ENCODE data around the gene ACTL7A. TPM values are rescaled to one million over a fixed set of nuclear protein-coding genes. Genes with fewer than 3 reads are reported as not detected.

ACTL7A gene
- total and polyA plus RNA-seq, 2 of the 13 experiments (the other 11 are each of a cell fraction or from before 2014, with no cell fraction given) = not detected

- TF ChIP-seq ZNF281 (CRISPR knock-in tag; IDR thresholded peaks at IDR 0.05; ENCODE audit: borderline replicate concordance) (peak; percentile 38; the same call in 1 of the 2 replicates), SOX5 (CRISPR knock-in tag; IDR thresholded peaks at IDR 0.05; ENCODE audit: borderline replicate concordance) (peak; percentile 19; the same call in 1 of the 2 replicates), TCF7 (IDR thresholded peaks at IDR 0.05; ENCODE audit: low read depth) (0 out of 2 replicates have a peak, but pooled peaks have one; percentile 12), FUBP1 (CRISPR knock-in tag; IDR thresholded peaks at IDR 0.05; ENCODE audit: borderline replicate concordance) (no peak)
Measured at GRCh38 chr9:108911820-108912219, 49.8 kb downstream of the ACTL7A start (continued).

Small RNA genes lying within 50 kb of the gene (small RNA-seq; reads per million reads assigned to genes)
- 0 reads per million in 3 experiments for gene AL359692.1 (ENCODE audit: insufficient read depth in 2 of 3, insufficient read length in 3 of 3, low read depth in 2 of 3, low replicate concordance in 1 of 3)

Other genes starting within 250 kb of the ACTL7A start
- gene ACTL7B, start 6.3 kb upstream of the ACTL7A start, total RNA-seq (2016; rRNA removed; fragmentation: Illumina TruSeq; extraction: Trizol) = 0.07 TPM in 1 of 2 replicates, not detected in the other
- gene ACTL7B, start 6.3 kb upstream of the ACTL7A start, polyA plus RNA-seq (2011; rRNA removed) = 0.07 and 0.11 TPM in 2 replicates
- 275 and 437 TPM in 2 replicates for gene ELP1, start 71.9 kb downstream of the ACTL7A start, total RNA-seq (2016; rRNA removed; fragmentation: Illumina TruSeq; extraction: Trizol)
- gene ELP1, start 71.9 kb downstream of the ACTL7A start, polyA plus RNA-seq (2011; rRNA removed) = 137 and 157 TPM in 2 replicates
- gene ABITRAM, start 72.1 kb downstream of the ACTL7A start, total RNA-seq (2016; rRNA removed; fragmentation: Illumina TruSeq; extraction: Trizol) = 10.2 and 16.3 TPM in 2 replicates
- 18.5 and 21.6 TPM in 2 replicates for gene ABITRAM, start 72.1 kb downstream of the ACTL7A start, polyA plus RNA-seq (2011; rRNA removed)
- 162 and 227 TPM in 2 replicates for gene CTNNAL1, start 151.2 kb downstream of the ACTL7A start, total RNA-seq (2016; rRNA removed; fragmentation: Illumina TruSeq; extraction: Trizol)
- gene CTNNAL1, start 151.2 kb downstream of the ACTL7A start, polyA plus RNA-seq (2011; rRNA removed) = 19.9 and 32.0 TPM in 2 replicates

Data from HepG2 (cell line).